ES-I3 (cell line): Measurements from ENCODE around the gene CAVIN2.

ENCODE experiments used
- H3K36me3 ChIP-seq: 2 replicates; pipeline ENCODE4 v1.6.1; 2013; ENCODE audit warnings: mild to moderate bottlenecking, low read length, control low read depth, moderate library complexity; ENCODE audit not compliant: insufficient read depth
- H3K4me1 ChIP-seq: 2 replicates; pipeline ENCODE4 v1.6.1; 2013; ENCODE audit warnings: mild to moderate bottlenecking, control low read depth, low read length; ENCODE audit not compliant: insufficient read depth
- H3K9ac ChIP-seq: 2 replicates; pipeline ENCODE4 v1.6.1; 2013; ENCODE audit warnings: low read depth, mild to moderate bottlenecking, low read length, moderate library complexity
- H3K9me3 ChIP-seq: 2 replicates; pipeline ENCODE4 v1.6.1; 2013; ENCODE audit warnings: mild to moderate bottlenecking, low read length, moderate library complexity; ENCODE audit not compliant: control insufficient read depth, insufficient read depth

Gene CAVIN2

GRCh38 chr2:191875859-191876258 is 29.0 kb upstream of the CAVIN2 start:
- Histone ChIP-seq H3K9ac (no peak overlapping the region), H3K36me3 (no peaks in the 10 kb centered on the region), H3K9me3 (no peaks in the 10 kb centered on the region), H3K4me1 (no peaks in the 10 kb centered on the region)

GRCh38 chr2:191870744-191871143 is 23.9 kb upstream of the CAVIN2 start:
- Histone ChIP-seq H3K4me1 (peaks cover 17% of the 10 kb centered on the region), H3K9me3 (no peaks in the 10 kb centered on the region), H3K9ac (no peak overlapping the region), H3K36me3 (no peaks in the 10 kb centered on the region)

- Histone ChIP-seq H3K9me3 (no peaks in the 10 kb centered on the region), H3K9ac (no peak overlapping the region), H3K36me3 (no peaks in the 10 kb centered on the region), H3K4me1 (peaks cover 17% of the 10 kb centered on the region)
Measured at GRCh38 chr2:191869781-191870180, 22.9 kb upstream of the CAVIN2 start.

GRCh38 chr2:191869178-191869577 is 22.3 kb upstream of the CAVIN2 start:
- Histone ChIP-seq H3K9me3 (no peaks in the 10 kb centered on the region), H3K4me1 (peaks cover 17% of the 10 kb centered on the region), H3K9ac (no peak overlapping the region), H3K36me3 (no peaks in the 10 kb centered on the region)

- Histone ChIP-seq H3K4me1 (peaks cover 17% of the 10 kb centered on the region), H3K36me3 (no peaks in the 10 kb centered on the region), H3K9me3 (no peaks in the 10 kb centered on the region), H3K9ac (no peak overlapping the region)
Measured at GRCh38 chr2:191867507-191867847, 20.6 kb upstream of the CAVIN2 start.

- Histone ChIP-seq H3K9ac (no peak overlapping the region), H3K9me3 (no peaks in the 10 kb centered on the region), H3K36me3 (no peaks in the 10 kb centered on the region), H3K4me1 (peaks cover 17% of the 10 kb centered on the region)
Measured at GRCh38 chr2:191866675-191867506, 20.0 kb upstream of the CAVIN2 start.

- Histone ChIP-seq H3K4me1 (peaks cover 17% of the 10 kb centered on the region), H3K9ac (no peak overlapping the region), H3K36me3 (no peaks in the 10 kb centered on the region), H3K9me3 (no peaks in the 10 kb centered on the region)
Measured at GRCh38 chr2:191866195-191866594, 19.3 kb upstream of the CAVIN2 start.

- no peak overlapping the region for H3K9ac ChIP-seq
- H3K9me3 ChIP-seq: no peaks in the 10 kb centered on the region; the same call in 1 of the 2 replicates
- H3K36me3 ChIP-seq: no peaks in the 10 kb centered on the region
- H3K4me1 ChIP-seq: peaks cover 17% of the 10 kb centered on the region
Measured at GRCh38 chr2:191864628-191865374, 17.9 kb upstream of the CAVIN2 start.

- Histone ChIP-seq H3K4me1 (peaks cover 12% of the 10 kb centered on the region), H3K9me3 (no peaks in the 10 kb centered on the region; the same call in 1 of the 2 replicates), H3K36me3 (no peaks in the 10 kb centered on the region), H3K9ac (no peak overlapping the region)
Measured at GRCh38 chr2:191863988-191864387, 17.1 kb upstream of the CAVIN2 start.

GRCh38 chr2:191862156-191862775 is 15.4 kb upstream of the CAVIN2 start:
- H3K9ac ChIP-seq: no peak overlapping the region
- peaks cover 6% of the 10 kb centered on the region for H3K4me1 ChIP-seq
- no peaks in the 10 kb centered on the region for H3K36me3 ChIP-seq
- H3K9me3 ChIP-seq: no peaks in the 10 kb centered on the region; the same call in 1 of the 2 replicates

- no peak overlapping the region for H3K9ac ChIP-seq
- H3K9me3 ChIP-seq: no peaks in the 10 kb centered on the region; the same call in 1 of the 2 replicates
- no peaks in the 10 kb centered on the region for H3K4me1 ChIP-seq
- no peaks in the 10 kb centered on the region for H3K36me3 ChIP-seq
Measured at GRCh38 chr2:191860760-191861466, 14.0 kb upstream of the CAVIN2 start.

- no peaks in the 10 kb centered on the region; the same call in 1 of the 2 replicates for H3K9me3 ChIP-seq
- no peaks in the 10 kb centered on the region for H3K36me3 ChIP-seq
- H3K4me1 ChIP-seq: 0 out of 2 replicates have a peak, but pooled peaks cover 8% of the 10 kb centered on the region
- no peak overlapping the region for H3K9ac ChIP-seq
Measured at GRCh38 chr2:191859681-191860080, 12.8 kb upstream of the CAVIN2 start.

GRCh38 chr2:191857886-191858285 is 11.0 kb upstream of the CAVIN2 start:
- H3K9ac ChIP-seq: no peak overlapping the region
- H3K4me1 ChIP-seq: 0 out of 2 replicates have a peak, but pooled peaks cover 10% of the 10 kb centered on the region
- H3K9me3 ChIP-seq: no peaks in the 10 kb centered on the region; the same call in 1 of the 2 replicates
- no peaks in the 10 kb centered on the region for H3K36me3 ChIP-seq

- 0 out of 2 replicates have a peak, but pooled peaks cover 10% of the 10 kb centered on the region for H3K4me1 ChIP-seq
- no peaks in the 10 kb centered on the region; the same call in 1 of the 2 replicates for H3K9me3 ChIP-seq
- no peak overlapping the region for H3K9ac ChIP-seq
- no peaks in the 10 kb centered on the region for H3K36me3 ChIP-seq
Measured at GRCh38 chr2:191857259-191857805, 10.4 kb upstream of the CAVIN2 start.
